Endometrium (tissue), 2 donors: ENCODE data around the gene TRA2A.
"Not testable (repeated sequence)": the region's sequence is repeated elsewhere in the genome, so short reads cannot be mapped to it uniquely, and the experiment has no call there.

Source experiments
- FAIRE-seq: peaks from 2 replicates; lab custom pipeline; 2012; peaks lifted over from hg19 to GRCh38; lab: Jason Lieb, UNC
- donor health status: control.
- donor health status: control.

Gene TRA2A

GRCh38 chr7:23494009-23494408 is 37.8 kb downstream of the TRA2A start:
- no peak for FAIRE-seq

- no peak for FAIRE-seq
These were observed 40.3 kb downstream of the TRA2A start for GRCh38 chr7:23491502-23491901.

- FAIRE-seq: no peak
These were observed 41.2 kb downstream of the TRA2A start for GRCh38 chr7:23490357-23491135.

GRCh38 chr7:23488714-23489113 is 43.1 kb downstream of the TRA2A start:
- not testable (repeated sequence) for FAIRE-seq

GRCh38 chr7:23487670-23488069 is 44.1 kb downstream of the TRA2A start:
- FAIRE-seq: no peak

- no peak for FAIRE-seq
These were observed 45.6 kb downstream of the TRA2A start for GRCh38 chr7:23486002-23486773.

- no peak for FAIRE-seq
These were observed 49.1 kb downstream of the TRA2A start for GRCh38 chr7:23482686-23483085.

GRCh38 chr7:23477962-23478866 is 53.6 kb downstream of the TRA2A start:
- peak; percentile 4 for FAIRE-seq

GRCh38 chr7:23477157-23477499 is 54.7 kb downstream of the TRA2A start:
- no peak for FAIRE-seq

- no peak for FAIRE-seq
These were observed 55.3 kb downstream of the TRA2A start for GRCh38 chr7:23476286-23477156.

- no peak for FAIRE-seq
These were observed 56.3 kb downstream of the TRA2A start for GRCh38 chr7:23475576-23475839.

GRCh38 chr7:23474829-23475575 is 56.8 kb downstream of the TRA2A start:
- FAIRE-seq: no peak

- no peak for FAIRE-seq
These were observed 57.5 kb downstream of the TRA2A start for GRCh38 chr7:23474094-23474828.

- FAIRE-seq: no peak
These were observed 58.0 kb downstream of the TRA2A start for GRCh38 chr7:23473844-23474093.

- FAIRE-seq: no peak
These were observed 58.6 kb downstream of the TRA2A start for GRCh38 chr7:23472956-23473843.

- no peak for FAIRE-seq
These were observed 59.2 kb downstream of the TRA2A start for GRCh38 chr7:23472556-23472955.

GRCh38 chr7:23472046-23472445 is 59.7 kb downstream of the TRA2A start:
- no peak for FAIRE-seq

GRCh38 chr7:23471106-23471859 is 60.5 kb downstream of the TRA2A start:
- no peak for FAIRE-seq
